GM23248 (cell line): ENCODE results near the gene STAG1. TPM values are rescaled to one million over a fixed set of nuclear protein-coding genes. Genes with fewer than 3 reads are reported as not detected.
A peak's percentile ranks its signal among the peaks of the same experiment; 100 is the strongest.
"Not testable (repeated sequence)": the region's sequence is repeated elsewhere in the genome, so short reads cannot be mapped to it uniquely, and the experiment has no call there.

Experiments used
- DNase-seq: peaks from one replicate; pipeline ENCODE4 v3.0.0-alpha.2; 2015
- H2AFZ ChIP-seq: fragments of 200-600 bp; sonication (generic); 2 replicates; pipeline ENCODE4 v1.6.1; 2016; ENCODE audit warnings: antibody characterized with exemption
- H3F3A ChIP-seq: fragments of 200-600 bp; sonication (generic); 2 replicates; pipeline ENCODE4 v1.6.1; 2016; ENCODE audit warnings: mild to moderate bottlenecking, antibody characterized with exemption, mixed run types; ENCODE audit not compliant: insufficient read depth
- H3K27ac ChIP-seq: fragments of 200-600 bp; sonication (generic); 2 replicates; pipeline ENCODE4 v1.5.1; 2016; ENCODE audit warnings: mild to moderate bottlenecking
- H3K27me3 ChIP-seq: fragments of 200-600 bp; sonication (generic); replicated peaks from 2 replicates; pipeline ENCODE4 v1.6.1; 2016; ENCODE audit warnings: mild to moderate bottlenecking; ENCODE audit not compliant: insufficient read depth
- H3K36me3 ChIP-seq: fragments of 200-600 bp; sonication (generic); 2 replicates; pipeline ENCODE4 v1.6.1; 2016; ENCODE audit warnings: low read depth, mild to moderate bottlenecking
- H3K4me1 ChIP-seq: fragments of 200-600 bp; sonication (generic); 2 replicates; pipeline ENCODE4 v1.6.1; 2016; ENCODE audit warnings: mild to moderate bottlenecking; ENCODE audit not compliant: insufficient read depth
- H3K4me2 ChIP-seq: fragments of 200-600 bp; sonication (generic); one replicate; pipeline ENCODE4 v1.6.1; 2016; ENCODE audit warnings: mild to moderate bottlenecking; ENCODE audit not compliant: unreplicated experiment
- H3K4me3 ChIP-seq: fragments of 200-600 bp; sonication (generic); 2 replicates; pipeline ENCODE4 v1.5.1; 2016; ENCODE audit warnings: mild to moderate bottlenecking
- H3K79me2 ChIP-seq: fragments of 200-600 bp; sonication (generic); 2 replicates; pipeline ENCODE4 v1.6.1; 2016; ENCODE audit warnings: mild to moderate bottlenecking; ENCODE audit not compliant: insufficient read depth
- H3K9ac ChIP-seq: fragments of 200-600 bp; sonication (generic); 2 replicates; pipeline ENCODE4 v1.6.1; 2016; ENCODE audit warnings: mild to moderate bottlenecking
- H3K9me2 ChIP-seq: fragments of 200-600 bp; sonication (generic); 2 replicates; pipeline ENCODE4 v1.6.1; 2016; ENCODE audit warnings: mixed run types, mild to moderate bottlenecking, moderate library complexity; ENCODE audit not compliant: insufficient read depth
- H3K9me3 ChIP-seq: fragments of 200-600 bp; sonication (generic); one replicate; pipeline ENCODE4 v1.6.1; 2017; ENCODE audit warnings: low read depth
- H4K20me1 ChIP-seq: fragments of 200-600 bp; sonication (generic); 2 replicates; pipeline ENCODE4 v1.6.0; 2016; ENCODE audit not compliant: insufficient read depth
- EZH2 ChIP-seq: fragments of 200-600 bp; sonication (generic); IDR thresholded peaks from 2 replicates; pipeline ENCODE4 v1.6.1; 2018; ENCODE audit warnings: antibody characterized with exemption, mild to moderate bottlenecking; ENCODE audit not compliant: insufficient read depth, poor library complexity, severe bottlenecking
- EZH2phosphoT487 ChIP-seq: fragments of 200-600 bp; sonication (generic); IDR thresholded peaks from 2 replicates; pipeline ENCODE4 v1.6.1; 2018; ENCODE audit warnings: antibody characterized with exemption, moderate library complexity, mild to moderate bottlenecking, low read depth; ENCODE audit not compliant: insufficient read depth
- WGBS, 2 experiments: methylation state at CpG; one replicate each; pipeline ENCODE4 v1.1.6; 2015 to 2017; ENCODE audit warnings: low lambda C conversion rate in 2 of 2, low coverage in 1 of 2; ENCODE audit errors: missing lambda C conversion rate in 2 of 2; 5-methylcytosine and 5-hydroxymethylcytosine counted together
- in situ Hi-C: fragments of 300-500 bp; cut with MboI; formaldehyde crosslinking; loops from 2 replicates; pipeline ENCODE4 v1.15.0; 2020
- polyA plus RNA-seq: library from polyadenylated mRNA; unstranded; fragments of >200 nt; fragmentation: Nextera tagmentation; extraction: Ambion mirVana; gene quantifications from 2 replicates; pipeline ENCODE4 v1.2.1, GENCODE V29; 2016
- total RNA-seq: library from RNA; depleted of rRNA; stranded (reverse); fragments of >200 nt; shearing (Covaris generic); gene quantifications from 2 replicates; pipeline ENCODE4 v1.2.3, GENCODE V29; 2014

STAG1 gene
- total and polyA plus RNA-seq, 2 experiments from 2014 or later: 21.1 to 39.7 TPM

- Histone ChIP-seq H3K9me2 (no peaks in the 10 kb centered on the region), H3K4me2 (no peak overlapping the region), H3K27ac (no peak overlapping the region), H3F3A (peaks cover 15% of the 10 kb centered on the region), H3K9ac (no peak overlapping the region), H3K4me3 (no peak overlapping the region), H3K27me3 (no peaks in the 10 kb centered on the region), H2AFZ (no peak overlapping the region), H4K20me1 (no peaks in the 10 kb centered on the region; the same call in 1 of the 2 replicates), H3K4me1 (peaks cover 22% of the 10 kb centered on the region), H3K9me3 (no peaks in the 10 kb centered on the region), H3K36me3 (no peaks in the 10 kb centered on the region), H3K79me2 (peaks cover 98% of the 10 kb centered on the region)
- in situ Hi-C loops: loop anchor here (10.0 kb wide), 1 partner anchor 671 kb away; no protein-coding TSS in a partner anchor
- no peak for DNase-seq
- TF ChIP-seq EZH2phosphoT487 (no peak), EZH2 (no peak)
These were observed 6.3 kb downstream of the STAG1 start for GRCh38 chr3:136745916-136746315.

GRCh38 chr3:136741063-136741462 is 11.1 kb downstream of the STAG1 start:
- Histone ChIP-seq H3K4me1 (0 out of 2 replicates have a peak, but pooled peaks cover 10% of the 10 kb centered on the region), H3K27me3 (no peaks in the 10 kb centered on the region), H3K27ac (no peak overlapping the region), H3K79me2 (peaks cover 100% of the 10 kb centered on the region), H3F3A (no peaks in the 10 kb centered on the region), H3K9ac (no peak overlapping the region), H3K36me3 (no peaks in the 10 kb centered on the region), H3K9me3 (no peaks in the 10 kb centered on the region), H3K4me2 (no peak overlapping the region), H3K9me2 (no peaks in the 10 kb centered on the region), H3K4me3 (no peak overlapping the region), H2AFZ (no peak overlapping the region), H4K20me1 (peaks cover 2% of the 10 kb centered on the region; the same call in 1 of the 2 replicates)
- TF ChIP-seq EZH2phosphoT487: no peak
- TF ChIP-seq EZH2: no peak
- WGBS, 2 experiments: 83 to 89% methylated on average over 2 of the region's 2 CpGs
- in situ Hi-C loops: loop anchor here (10.0 kb wide), 1 partner anchor 666 kb away; no protein-coding TSS in a partner anchor
- DNase-seq: peak; percentile 13

- H3K4me3 ChIP-seq: no peak overlapping the region
- TF ChIP-seq EZH2 (no peak), EZH2phosphoT487 (no peak)
- no peak overlapping the region for H3K9ac ChIP-seq
- in situ Hi-C loops: loop anchor here (10.0 kb wide), 1 partner anchor 666 kb away; no protein-coding TSS in a partner anchor
- H4K20me1 ChIP-seq: peaks cover 2% of the 10 kb centered on the region; the same call in 1 of the 2 replicates
- no peaks in the 10 kb centered on the region for H3F3A ChIP-seq
- H3K36me3 ChIP-seq: no peaks in the 10 kb centered on the region
- H3K27ac ChIP-seq: no peak overlapping the region
- no peak overlapping the region for H3K4me2 ChIP-seq
- no peak for DNase-seq
- no peaks in the 10 kb centered on the region for H3K27me3 ChIP-seq
- 96 to 99% methylated on average over 7 of the region's 7 CpGs for WGBS, 2 experiments
- H3K79me2 ChIP-seq: peaks cover 100% of the 10 kb centered on the region
- no peak overlapping the region for H2AFZ ChIP-seq
- H3K9me2 ChIP-seq: no peaks in the 10 kb centered on the region
- 0 out of 2 replicates have a peak, but pooled peaks cover 6% of the 10 kb centered on the region for H3K4me1 ChIP-seq
- H3K9me3 ChIP-seq: no peaks in the 10 kb centered on the region
These were observed 11.7 kb downstream of the STAG1 start for GRCh38 chr3:136740351-136740958.

- H3K4me2 ChIP-seq, H4K20me1 ChIP-seq, H3K9ac ChIP-seq, H3K4me3 ChIP-seq, H3K4me1 ChIP-seq, H3F3A ChIP-seq, H3K9me2 ChIP-seq, H2AFZ ChIP-seq, H3K27ac ChIP-seq, H3K27me3 ChIP-seq, DNase-seq, H3K9me3 ChIP-seq, H3K36me3 ChIP-seq, in situ Hi-C loops: not testable (repeated sequence)
- 91 to 92% methylated on average over 8 of the region's 8 CpGs for WGBS, 2 experiments
- peaks cover 100% of the 10 kb centered on the region for H3K79me2 ChIP-seq
These were observed 15.2 kb downstream of the STAG1 start for GRCh38 chr3:136736950-136737349.
